ENCODE results near the gene TNNI3K.

Gene TNNI3K

GRCh38 chr1:74470936-74471335, 235.7 kb downstream of the TNNI3K start:
- Histone ChIP-seq H3K4me3 (no peak overlapping the region), H3K27ac (no peak overlapping the region)

DNA sequence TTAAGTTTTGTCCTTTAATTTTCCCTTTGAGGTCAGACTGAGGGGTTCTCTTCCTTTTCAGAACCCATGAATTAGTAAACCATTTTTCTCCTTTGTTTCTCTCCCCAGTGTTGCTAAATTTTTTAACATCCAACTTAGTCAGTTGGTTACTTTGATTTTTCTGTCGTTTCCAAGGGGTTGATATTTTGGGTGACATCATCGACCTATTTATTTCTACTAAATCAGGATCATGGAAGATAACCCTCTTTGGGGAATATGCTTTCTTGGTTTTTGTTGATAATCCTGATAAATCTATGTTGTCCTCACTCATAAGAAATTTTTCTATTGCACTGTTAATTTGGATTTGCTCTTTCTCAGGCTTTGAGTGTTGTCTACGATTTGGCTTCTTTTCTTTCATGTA, 236.3 kb downstream of the TNNI3K start:
- H3K27ac ChIP-seq = no peak overlapping the region
- no peak overlapping the region for H3K4me3 ChIP-seq

GRCh38 chr1:74474585-74474984, 239.4 kb downstream of the TNNI3K start:
- Histone ChIP-seq H3K27ac (no peak overlapping the region), H3K4me3 (no peak overlapping the region)

GRCh38 chr1:74478979-74479378, 243.8 kb downstream of the TNNI3K start:
- Histone ChIP-seq H3K27ac (no peak overlapping the region), H3K4me3 (no peak overlapping the region)

DNA sequence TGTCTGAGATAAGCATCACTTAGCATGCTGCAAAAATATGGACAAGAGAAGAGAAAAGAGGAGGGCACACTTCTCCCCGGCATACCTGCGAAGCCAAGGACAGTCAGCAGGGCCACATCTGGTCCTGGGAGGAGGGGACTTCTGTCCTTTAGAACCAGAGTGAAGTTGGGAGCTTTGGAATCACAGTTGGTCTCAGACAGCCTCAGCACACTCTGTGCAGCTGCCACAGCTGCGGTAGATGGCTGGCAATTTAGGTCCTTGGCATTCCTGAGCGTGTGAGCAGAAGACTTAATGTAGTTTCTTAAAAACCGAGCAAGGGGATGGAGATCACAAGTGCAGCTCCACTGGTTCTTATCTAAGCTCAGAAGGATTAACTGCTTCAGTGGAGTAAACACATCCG, 244.9 kb downstream of the TNNI3K start:
- H3K4me3 ChIP-seq = no peak overlapping the region
- H3K27ac ChIP-seq = no peak overlapping the region

- Histone ChIP-seq H3K4me3 (no peak overlapping the region), H3K27ac (no peak overlapping the region)
These were observed 246.4 kb downstream of the TNNI3K start for GRCh38 chr1:74481607-74482006.

DNA sequence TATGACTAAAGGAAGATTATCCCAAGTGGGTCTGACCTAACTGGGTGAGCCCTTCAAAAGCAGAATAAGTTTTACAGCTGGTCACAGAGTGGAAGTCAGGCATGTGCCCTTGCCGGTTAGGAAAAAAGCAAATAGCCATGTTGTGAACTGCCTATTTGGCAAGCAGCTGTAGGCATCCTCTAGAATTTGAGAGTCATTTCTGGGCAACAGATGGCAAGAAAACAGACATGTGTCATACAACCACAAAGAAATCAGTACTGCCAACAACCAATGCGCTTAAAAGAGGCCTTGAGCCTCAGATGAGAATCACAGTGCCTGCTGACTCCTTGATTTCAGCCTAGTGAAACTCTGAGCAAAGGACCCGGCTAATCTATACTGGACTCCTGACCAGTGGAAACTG, 250.4 kb downstream of the TNNI3K start:
- Histone ChIP-seq H3K27ac (no peak overlapping the region), H3K4me3 (no peak overlapping the region)

DNA sequence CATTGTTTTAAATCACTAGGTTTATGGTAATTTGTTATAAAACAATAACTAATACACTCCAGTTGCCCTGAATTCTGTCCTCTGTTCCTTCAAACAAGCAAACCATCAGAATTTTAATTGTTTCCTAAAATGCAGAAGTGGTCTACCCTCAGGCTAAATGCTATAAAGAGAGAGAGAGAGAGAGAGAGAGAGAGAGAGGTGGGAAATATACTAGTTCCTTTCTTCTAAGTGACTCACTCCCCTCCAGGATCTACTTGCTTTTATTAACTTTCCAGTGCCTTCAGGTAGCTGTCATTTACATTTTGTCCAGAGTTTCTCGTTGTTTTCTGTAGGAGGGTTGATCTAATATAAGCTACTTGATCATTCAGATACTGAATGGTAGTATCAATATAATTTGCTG, 250.8 kb downstream of the TNNI3K start:
- Histone ChIP-seq H3K4me3 (no peak overlapping the region), H3K27ac (no peak overlapping the region)

DNA sequence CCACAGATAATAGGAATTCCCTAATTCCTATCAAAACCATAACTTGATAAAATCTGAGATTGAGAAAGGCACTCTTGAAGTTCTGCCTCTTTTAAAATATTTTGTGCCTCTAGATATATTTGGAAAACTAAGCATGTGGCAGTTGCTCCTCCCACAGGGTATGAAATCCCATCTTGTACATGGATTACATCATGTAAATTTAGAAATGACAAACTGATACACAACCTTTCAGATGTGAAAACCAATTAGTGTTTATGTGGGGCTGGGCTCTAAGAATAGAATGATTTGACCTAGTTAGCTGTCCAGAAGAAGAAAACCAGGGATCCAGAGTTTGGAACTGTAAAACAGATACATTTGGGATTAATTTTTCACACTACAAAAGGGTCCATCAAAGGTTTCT, 261.5 kb downstream of the TNNI3K start:
- no peak overlapping the region for H3K27ac ChIP-seq
- no peak overlapping the region for H3K4me3 ChIP-seq

DNA sequence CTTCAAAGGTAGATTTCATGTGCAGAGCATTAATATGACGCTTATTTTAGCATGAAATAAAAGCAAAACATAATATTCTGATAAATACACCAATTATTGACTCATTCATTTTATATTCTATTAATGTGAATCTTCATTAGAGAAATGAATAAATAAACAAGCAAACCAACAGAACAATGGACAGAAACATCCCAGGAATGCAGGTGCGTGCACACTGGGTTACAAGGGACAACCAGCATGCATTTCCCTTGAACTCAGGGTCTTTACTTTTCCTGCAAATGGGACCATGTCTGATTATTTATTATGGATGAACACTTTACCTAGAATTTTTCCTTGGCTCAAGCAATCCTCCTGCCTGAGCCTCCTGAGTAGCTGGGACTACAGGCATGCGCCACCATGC, 263.7 kb downstream of the TNNI3K start:
- H3K4me3 ChIP-seq = no peak overlapping the region
- no peak overlapping the region for H3K27ac ChIP-seq

- Histone ChIP-seq H3K27ac (no peak overlapping the region), H3K4me3 (no peak overlapping the region)
These were observed 267.2 kb downstream of the TNNI3K start for GRCh38 chr1:74502432-74502831.

- H3K27ac ChIP-seq = no peak overlapping the region
These were observed 267.7 kb downstream of the TNNI3K start for GRCh38 chr1:74502858-74503257.

DNA sequence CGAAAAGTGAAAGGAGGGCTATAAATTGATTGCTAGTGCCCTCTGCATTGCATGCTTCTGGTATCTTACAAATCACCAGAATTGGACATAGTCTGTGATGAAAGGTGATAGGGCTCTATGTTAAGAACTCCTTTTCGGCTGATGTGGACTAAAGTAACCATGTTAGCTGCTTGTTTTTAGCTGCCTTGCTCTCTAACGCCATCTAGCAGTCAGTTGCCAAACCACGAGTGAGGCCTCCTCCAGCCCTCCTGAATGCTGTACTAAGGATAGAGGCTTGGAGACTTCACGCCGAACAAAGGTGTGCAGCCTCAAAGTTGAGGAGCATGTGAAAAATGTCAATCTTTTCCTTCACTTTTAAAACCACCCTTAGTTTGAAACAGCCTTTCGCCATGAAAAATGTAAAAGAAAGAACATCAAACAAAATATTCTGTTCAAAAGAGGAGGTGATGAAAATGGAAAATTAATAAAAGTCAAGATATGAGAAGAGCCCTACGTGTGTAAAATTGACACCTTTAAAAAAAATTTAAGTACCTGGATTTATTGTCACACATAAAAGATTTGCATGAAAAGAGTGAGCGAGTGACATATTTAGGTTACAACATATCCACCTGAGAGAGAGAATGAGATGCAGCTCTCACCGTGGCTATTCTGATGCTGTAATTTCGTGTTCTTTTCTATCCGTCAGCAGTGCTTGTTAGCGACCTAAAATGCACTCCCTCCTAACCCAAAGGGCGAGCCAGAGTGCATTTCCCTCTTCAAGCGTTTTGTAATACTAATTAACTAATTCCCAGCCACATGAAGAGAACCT, 269.1 kb downstream of the TNNI3K start:
- Histone ChIP-seq H3K27ac (no peak overlapping the region), H3K4me3 (no peak overlapping the region)

More at GRCh38 chr1:74502858-74503257, 267.7 kb downstream of the TNNI3K start:
- no peak overlapping the region for H3K4me3 ChIP-seq

DNA sequence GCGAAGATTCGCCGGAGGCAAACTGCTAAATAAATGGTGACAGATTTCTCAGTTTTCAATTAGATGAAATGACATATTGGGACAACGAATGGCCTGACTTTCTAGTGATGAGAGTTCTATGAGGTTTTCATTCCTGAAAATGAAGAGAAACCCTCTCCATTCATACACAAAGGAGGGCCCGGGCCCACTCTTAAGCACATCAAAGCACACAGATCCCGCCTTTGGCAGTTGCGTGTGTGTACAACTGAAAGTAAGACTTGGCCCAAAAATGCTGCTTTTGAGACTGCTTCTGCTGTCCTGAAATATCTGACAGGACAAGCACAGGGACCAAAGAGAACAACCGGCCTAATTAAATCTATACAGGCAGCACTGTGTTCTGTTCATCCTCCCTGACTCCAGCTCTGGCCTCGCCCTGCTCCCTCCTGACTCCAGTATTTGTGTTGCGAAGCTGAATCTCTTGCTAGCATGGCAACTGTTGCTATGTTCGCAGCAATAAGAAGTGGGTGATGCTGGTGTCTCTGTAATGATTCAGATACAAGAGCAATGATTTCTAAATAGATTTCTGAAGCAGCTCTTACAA, 269.8 kb downstream of the TNNI3K start:
- Histone ChIP-seq H3K27ac (no peak overlapping the region), H3K4me3 (no peak overlapping the region)

DNA sequence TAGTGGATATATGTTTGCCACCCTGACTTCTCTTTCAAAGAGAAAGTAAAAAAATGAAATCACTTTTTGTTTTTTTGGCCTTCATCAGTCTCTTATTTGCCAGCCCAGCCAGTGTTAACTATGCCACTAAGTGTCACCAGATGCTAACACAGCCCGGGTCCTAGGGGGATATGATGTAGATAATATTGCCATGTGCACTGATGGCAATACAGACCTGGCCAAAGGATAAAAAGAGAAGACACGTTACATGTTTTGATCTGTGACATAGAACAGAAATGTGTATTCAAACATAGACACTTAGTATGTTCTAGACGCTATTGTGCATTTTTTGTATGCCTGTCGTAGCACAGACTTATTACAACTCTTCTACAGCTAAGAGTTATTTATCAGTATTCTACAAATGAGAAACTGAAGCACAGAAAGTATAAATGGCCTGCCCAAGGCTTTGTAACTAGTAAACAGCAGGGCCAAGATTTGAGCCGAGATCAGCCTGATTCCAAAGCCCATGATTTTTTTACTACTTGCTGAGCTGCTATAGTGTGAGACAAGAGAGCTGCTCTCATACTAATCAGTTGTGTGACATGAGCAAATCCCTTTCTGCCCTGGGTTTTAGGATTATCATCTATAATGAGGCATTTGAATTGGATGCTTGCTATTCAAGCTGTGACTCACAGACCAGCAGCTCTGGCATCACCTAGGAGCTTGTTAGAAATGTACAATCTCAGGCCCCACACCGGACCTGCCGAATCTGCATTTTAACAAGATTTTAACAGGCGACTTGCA, 270.9 kb downstream of the TNNI3K start:
- Histone ChIP-seq H3K27ac (no peak overlapping the region), H3K4me3 (no peak overlapping the region)

GRCh38 chr1:74508449-74508848, 273.3 kb downstream of the TNNI3K start:
- no peak overlapping the region for H3K4me3 ChIP-seq
- no peak overlapping the region for H3K27ac ChIP-seq

DNA sequence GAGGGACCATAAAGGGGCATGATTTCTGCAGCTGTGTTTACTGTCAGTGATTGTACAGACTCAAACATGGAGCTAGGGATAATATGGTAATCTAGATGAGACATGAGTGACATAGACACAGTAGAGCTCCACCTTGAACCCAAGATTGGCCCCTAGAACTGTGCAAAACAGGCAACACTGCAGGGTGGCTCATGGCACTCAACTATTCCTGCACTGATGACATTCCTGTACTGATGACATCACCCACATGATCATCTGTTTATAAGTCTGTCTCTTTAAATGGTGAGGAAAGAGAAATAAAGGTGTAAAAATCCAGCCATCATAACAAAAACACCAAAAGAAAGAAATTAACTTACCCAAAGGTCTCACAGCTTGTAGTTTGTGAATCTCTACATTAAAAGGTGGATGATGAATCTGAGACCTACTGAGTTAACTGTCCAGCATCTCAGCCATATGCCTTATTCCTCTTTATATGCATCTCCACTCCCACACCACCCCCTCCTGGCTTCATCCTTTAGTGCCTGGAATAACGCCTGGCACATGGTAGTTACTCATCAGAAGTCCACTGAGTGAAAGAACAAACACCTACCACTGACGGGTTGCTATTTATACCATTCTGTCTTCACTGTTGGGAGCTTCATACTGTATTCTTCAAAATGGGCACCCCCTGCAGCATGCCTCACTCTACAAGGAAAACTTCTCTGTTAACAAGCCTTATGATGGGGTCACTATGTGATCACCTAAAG, 277.2 kb downstream of the TNNI3K start, which contains the start of gene LRRC53:
Gene LRRC53 (minus strand): TSS at position 442 of the 746 bp plus-strand sequence. CDS start 29,262 bp downstream, outside the sequence.
- no peak within 1 kb of the TSS for H3K4me3 ChIP-seq
- H3K27ac ChIP-seq = no peak within 1 kb of the TSS

GRCh38 chr1:74513411-74514300, 278.5 kb downstream of the TNNI3K start:
- no peak overlapping the region for H3K4me3 ChIP-seq
- no peak overlapping the region for H3K27ac ChIP-seq

DNA sequence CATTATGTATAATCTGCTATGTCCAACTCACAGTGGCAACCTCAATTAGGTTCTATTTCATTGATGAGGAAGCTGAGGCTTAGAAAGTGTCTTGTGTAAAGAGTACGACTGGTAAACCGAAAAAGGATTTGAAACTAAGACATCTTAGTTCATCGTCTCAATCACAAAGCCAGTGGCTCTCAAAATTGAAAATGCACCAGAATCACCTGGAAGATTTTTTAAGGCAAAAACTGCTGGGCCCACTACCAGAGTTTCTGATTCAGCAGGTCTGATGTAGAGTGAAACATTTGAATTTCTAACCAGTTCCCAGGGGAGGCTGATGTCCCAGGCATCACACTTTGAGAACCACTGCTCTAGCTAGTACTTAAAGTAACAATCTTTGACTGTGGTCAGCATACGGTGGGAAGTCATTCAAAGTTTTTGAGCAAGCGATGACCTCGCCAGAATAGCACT, 282.4 kb downstream of the TNNI3K start:
- Histone ChIP-seq H3K27ac (no peak overlapping the region), H3K4me3 (no peak overlapping the region)

Measured in skin epidermis (tissue), 12 donors.